OCI-LY1 (cell line): Measurements from ENCODE around the gene PDXDC1.
"Not testable (repeated sequence)": the region's sequence is repeated elsewhere in the genome, so short reads cannot be mapped to it uniquely, and the experiment has no call there.

Experiments used
- H2AFZ ChIP-seq: fragments of 200-600 bp; sonication (generic), shearing (Covaris generic); 2 replicates; pipeline ENCODE4 v1.6.0; 2014; ENCODE audit warnings: antibody characterized with exemption, mild to moderate bottlenecking, low read length
- H3F3A ChIP-seq: fragments of 200-600 bp; sonication (generic), shearing (Covaris generic); 2 replicates; pipeline ENCODE4 v1.6.0; 2014; ENCODE audit warnings: mild to moderate bottlenecking, antibody characterized with exemption, low read length, moderate library complexity; ENCODE audit not compliant: insufficient read depth
- H3K27ac ChIP-seq: fragments of 200-600 bp; sonication (generic); 2 replicates; pipeline ENCODE4 v1.5.1; 2014; ENCODE audit warnings: low read length, mixed run types, mild to moderate bottlenecking, low read depth; ENCODE audit not compliant: poor library complexity, severe bottlenecking
- H3K27me3 ChIP-seq: fragments of 200-600 bp; sonication (generic); 2 replicates; pipeline ENCODE4 v1.6.0; 2014; ENCODE audit warnings: antibody characterized with exemption, mild to moderate bottlenecking, low read length, moderate library complexity; ENCODE audit not compliant: insufficient read depth
- H3K36me3 ChIP-seq: fragments of 200-600 bp; sonication (generic); 2 replicates; pipeline ENCODE4 v1.6.1; 2014; ENCODE audit warnings: mild to moderate bottlenecking, antibody characterized with exemption, low read length, moderate library complexity, mixed read lengths; ENCODE audit not compliant: insufficient read depth
- H3K4me1 ChIP-seq: fragments of 200-600 bp; sonication (generic); 2 replicates; pipeline ENCODE4 v1.5.1; 2014; ENCODE audit warnings: mild to moderate bottlenecking, low read length, moderate library complexity; ENCODE audit not compliant: insufficient read depth, severe bottlenecking
- H3K4me2 ChIP-seq: fragments of 200-600 bp; sonication (generic), shearing (Covaris generic); 2 replicates; pipeline ENCODE4 v1.6.1; 2014; ENCODE audit warnings: low read length
- H3K4me3 ChIP-seq: fragments of 200-600 bp; sonication (generic); 2 replicates; pipeline ENCODE4 v1.5.1; 2014; ENCODE audit warnings: low read length, low read depth, mild to moderate bottlenecking, mixed read lengths; ENCODE audit not compliant: poor library complexity, severe bottlenecking
- H3K79me2 ChIP-seq: fragments of 200-600 bp; shearing (Covaris generic); 2 replicates; pipeline ENCODE4 v1.6.1; 2016; ENCODE audit warnings: mixed run types, low read length, mixed read lengths; ENCODE audit not compliant: insufficient read depth
- H3K9ac ChIP-seq: fragments of 200-600 bp; sonication (generic), shearing (Covaris generic); 2 replicates; pipeline ENCODE4 v1.6.1; 2014; ENCODE audit warnings: mild to moderate bottlenecking, low read length, mixed read lengths
- H3K9me2 ChIP-seq: fragments of 200-600 bp; sonication (generic), shearing (Covaris generic); 2 replicates; pipeline ENCODE4 v1.6.1; 2014; ENCODE audit warnings: low read depth, mild to moderate bottlenecking, low read length, mixed read lengths
- H3K9me3 ChIP-seq: fragments of 200-600 bp; shearing (Covaris generic); 2 replicates; pipeline ENCODE4 v1.6.1; 2014; ENCODE audit warnings: low read length, mixed read lengths
- H4K20me1 ChIP-seq: fragments of 200-600 bp; sonication (generic), shearing (Covaris generic); 2 replicates; pipeline ENCODE4 v1.6.0; 2016; ENCODE audit warnings: mild to moderate bottlenecking, low read length; ENCODE audit not compliant: insufficient read depth
- CTCF ChIP-seq: fragments of 200-600 bp; sonication (generic), shearing (Covaris generic); IDR thresholded peaks from 2 replicates; pipeline ENCODE4 v1.5.1; 2017; ENCODE audit warnings: mild to moderate bottlenecking, antibody characterized with exemption, low read length, moderate library complexity, mixed read lengths
- EZH2 ChIP-seq: fragments of 200-600 bp; sonication (generic), shearing (Covaris generic); IDR thresholded peaks from 2 replicates; pipeline ENCODE4 v1.8.0; 2017; ENCODE audit warnings: borderline replicate concordance, mixed run types, mild to moderate bottlenecking, antibody characterized with exemption, low read length, moderate library complexity, mixed read lengths

The PDXDC1 gene

GRCh38 chr16:15027503-15028344, 52.9 kb downstream of the PDXDC1 start:
- not testable (repeated sequence) for H3K27me3 ChIP-seq, H3K27ac ChIP-seq, H3K9me3 ChIP-seq, H3K4me2 ChIP-seq, H3K4me1 ChIP-seq, H2AFZ ChIP-seq, H3K79me2 ChIP-seq, H3F3A ChIP-seq, H4K20me1 ChIP-seq, H3K9ac ChIP-seq, H3K4me3 ChIP-seq, H3K9me2 ChIP-seq
- peaks cover 60% of the 10 kb centered on the region for H3K36me3 ChIP-seq

- H2AFZ ChIP-seq, H3K27ac ChIP-seq: not testable (repeated sequence)
These were observed 53.5 kb downstream of the PDXDC1 start for GRCh38 chr16:15028345-15028715.

GRCh38 chr16:15028801-15029698, 54.2 kb downstream of the PDXDC1 start:
- not testable (repeated sequence) for H3K27me3 ChIP-seq, H3K4me1 ChIP-seq, H3K9me3 ChIP-seq, H3K9me2 ChIP-seq, H2AFZ ChIP-seq, H3K27ac ChIP-seq, H3K4me2 ChIP-seq, H3F3A ChIP-seq, H4K20me1 ChIP-seq, H3K9ac ChIP-seq, H3K4me3 ChIP-seq, H3K79me2 ChIP-seq
- peaks cover 60% of the 10 kb centered on the region for H3K36me3 ChIP-seq

More at GRCh38 chr16:15028345-15028715, 53.5 kb downstream of the PDXDC1 start:
- H3K4me2 ChIP-seq, H3F3A ChIP-seq, H3K4me1 ChIP-seq, H3K9me3 ChIP-seq, H3K27me3 ChIP-seq, H3K79me2 ChIP-seq, H4K20me1 ChIP-seq, H3K9me2 ChIP-seq, H3K9ac ChIP-seq, H3K4me3 ChIP-seq: not testable (repeated sequence)
- H3K36me3 ChIP-seq, result peaks cover 60% of the 10 kb centered on the region

- not testable (repeated sequence) for H3K9me3 ChIP-seq, H3K9ac ChIP-seq, H3K4me1 ChIP-seq, H3K27me3 ChIP-seq, H4K20me1 ChIP-seq, H3K27ac ChIP-seq, H3K4me2 ChIP-seq, H2AFZ ChIP-seq, H3K79me2 ChIP-seq, H3K4me3 ChIP-seq, H3F3A ChIP-seq, H3K9me2 ChIP-seq
- H3K36me3 ChIP-seq, result peaks cover 60% of the 10 kb centered on the region
These were observed 54.9 kb downstream of the PDXDC1 start for GRCh38 chr16:15029749-15030148.

- no peak overlapping the region for H3K4me2 ChIP-seq
- peaks cover 65% of the 10 kb centered on the region for H3K36me3 ChIP-seq
- no peaks in the 10 kb centered on the region for H3K79me2 ChIP-seq
- no peak overlapping the region for H2AFZ ChIP-seq
- H3K4me1 ChIP-seq, result peaks cover 6% of the 10 kb centered on the region
- H3K9me3 ChIP-seq, result no peaks in the 10 kb centered on the region
- H3F3A ChIP-seq, result no peaks in the 10 kb centered on the region
- H3K27ac ChIP-seq, result no peak overlapping the region
- no peaks in the 10 kb centered on the region for H4K20me1 ChIP-seq
- no peaks in the 10 kb centered on the region for H3K9me2 ChIP-seq
- H3K27me3 ChIP-seq, result no peaks in the 10 kb centered on the region
- no peak overlapping the region for H3K4me3 ChIP-seq
- H3K9ac ChIP-seq, result no peak overlapping the region
- no peak for TF ChIP-seq CTCF
- TF ChIP-seq EZH2, result no peak
These were observed 56.4 kb downstream of the PDXDC1 start for GRCh38 chr16:15031179-15031578.
